HG03025 (cell line): ENCODE data around the gene SCP2.

ENCODE experiments used
- ATAC-seq: cut with Tn5 transposase; IDR thresholded peaks from one replicate; pipeline ENCODE4 v1.9.1; 2021; ENCODE audit warnings: mild to moderate bottlenecking, moderate library complexity; ENCODE audit not compliant: unreplicated experiment, low FRiP score

Gene SCP2

DNA sequence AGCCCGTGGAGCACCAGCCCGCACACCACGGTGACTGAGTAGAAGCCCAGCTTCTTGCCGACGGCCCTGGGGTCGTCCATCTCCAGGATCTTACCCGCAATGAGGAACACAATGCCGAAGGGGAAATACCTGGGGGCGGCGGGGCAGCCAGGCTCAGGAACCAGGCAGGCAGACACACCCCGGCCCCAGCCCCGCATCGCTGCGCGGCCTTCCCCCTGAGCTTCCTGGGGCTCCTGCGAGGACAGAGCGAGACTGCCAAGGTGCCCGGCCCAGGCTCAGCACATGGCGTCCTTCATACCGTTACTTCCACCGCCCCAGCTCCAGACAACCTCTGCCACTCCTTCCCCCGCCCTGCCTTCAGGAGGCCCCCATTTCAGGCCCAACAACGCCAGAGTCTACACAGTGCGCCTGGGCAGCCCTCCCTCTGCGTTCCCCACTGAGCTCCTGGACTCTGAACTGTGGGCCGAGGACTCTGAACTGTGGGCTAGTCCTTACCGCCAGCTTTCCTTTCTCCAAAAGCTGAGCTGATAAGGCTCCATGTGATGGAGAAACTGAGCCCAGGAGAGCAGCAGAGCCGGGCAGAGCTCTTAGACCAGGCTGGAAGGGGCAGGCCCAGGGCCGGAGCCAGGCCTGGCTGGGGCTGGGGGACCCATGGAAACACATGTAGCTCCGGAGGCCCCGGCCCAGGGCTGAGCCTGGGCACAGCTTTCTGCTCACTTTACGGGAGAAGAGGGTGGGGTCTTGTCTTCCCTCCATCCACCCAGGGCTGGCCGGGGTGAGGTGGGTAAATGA lies 165.8 kb downstream of the SCP2 start:
- no peak for ATAC-seq

DNA sequence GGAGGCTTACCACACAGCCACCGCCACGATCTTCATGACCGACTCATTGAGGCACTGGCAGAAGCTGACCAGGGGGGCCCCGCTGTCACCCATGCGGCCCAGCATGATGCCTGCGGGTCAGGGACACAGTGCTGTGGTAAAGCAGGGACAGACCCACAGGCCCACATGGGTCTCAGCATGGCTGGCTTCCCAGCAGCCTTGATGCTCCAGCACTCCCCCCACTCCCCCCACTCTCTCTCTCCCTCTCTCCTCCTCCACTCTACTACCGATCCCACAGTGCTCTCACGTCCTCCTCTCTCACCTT lies 166.3 kb downstream of the SCP2 start:
- ATAC-seq: no peak

DNA sequence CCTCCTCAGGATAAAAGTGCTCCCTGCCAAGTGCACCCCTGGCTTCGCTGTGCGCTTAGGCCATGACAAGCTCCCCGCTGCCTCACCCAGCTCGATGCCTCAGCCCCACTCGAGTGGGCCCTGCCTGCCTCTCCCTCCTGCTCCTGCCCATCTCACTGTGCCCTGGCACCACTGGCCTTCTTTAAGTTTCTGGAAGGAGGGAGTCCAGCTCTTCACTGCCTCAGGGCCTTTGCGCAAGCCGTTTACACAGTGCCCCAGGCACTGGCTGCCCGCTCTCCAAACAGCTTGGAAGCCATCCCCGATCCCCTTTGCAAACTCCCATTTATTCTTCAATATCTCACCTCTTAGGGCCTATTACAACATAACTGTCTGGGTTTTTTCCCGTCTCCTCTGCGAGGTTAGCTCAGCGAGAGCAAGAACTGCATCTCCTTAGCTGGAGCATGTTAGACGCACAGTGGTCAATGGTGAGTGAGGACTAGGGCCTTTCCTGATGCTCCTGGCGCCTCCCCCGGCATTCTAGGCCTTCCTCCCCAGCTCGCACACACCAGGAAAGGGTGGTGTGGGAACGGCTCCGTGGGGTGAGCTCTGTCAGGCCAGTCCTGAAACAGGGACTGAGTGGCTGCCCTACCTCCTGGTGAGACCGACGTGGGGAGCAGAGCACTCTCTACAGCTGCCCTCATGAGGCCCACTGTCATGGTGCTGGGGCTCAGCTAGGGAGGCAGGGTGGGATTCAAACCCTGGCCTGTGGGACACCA lies 166.9 kb downstream of the SCP2 start:
- ATAC-seq: no peak

- ATAC-seq: no peak
Measured at GRCh38 chr1:53094533-53094919, 167.4 kb downstream of the SCP2 start.
